Measurements from ENCODE around the gene PLD2. TPM values are rescaled to one million over a fixed set of nuclear protein-coding genes. Genes with fewer than 3 reads are reported as not detected.

The PLD2 gene
- total and polyA plus RNA-seq, 2 donors (not counting 1 experiment from before 2014, with no cell fraction given): 12.7 to 14.9 TPM

- Histone ChIP-seq H3K4me2 (ENCODE audit: extremely low read depth, insufficient read depth, low read length) (no peak overlapping the region), H2AFZ (ENCODE audit: low read length) (no peak overlapping the region), H3K27ac (ENCODE audit: insufficient read depth, low read length) (no peak overlapping the region), H3K4me1 (ENCODE audit: control insufficient read depth, extremely low read depth, insufficient read depth, low read length) (no peaks in the 10 kb centered on the region), H3K9me3 (ENCODE audit: control insufficient read depth, insufficient read depth, low read depth, low read length) (no peaks in the 10 kb centered on the region), H3K27me3 (ENCODE audit: control insufficient read depth, insufficient read depth, low read length) (peaks cover 12% of the 10 kb centered on the region), H3K4me3 (replicated peaks in 1 of 4; ENCODE audit: control extremely low read depth in 1 of 4, insufficient read depth in 1 of 4, low read depth in 3 of 4, low read length in 4 of 4) (no peak overlapping the region), H3K36me3 (ENCODE audit: control insufficient read depth, insufficient read depth, low read length) (no peaks in the 10 kb centered on the region), H3K79me2 (ENCODE audit: control insufficient read depth, insufficient read depth, low read length) (no peaks in the 10 kb centered on the region), H3K9ac (ENCODE audit: insufficient read depth, low read length) (no peak overlapping the region), H4K20me1 (ENCODE audit: control insufficient read depth, extremely low read depth, insufficient read depth, low read length) (no peaks in the 10 kb centered on the region)
- no peak for DNase-seq (ENCODE audit: low read depth in 2 of 2)
- TF ChIP-seq EZH2 (IDR thresholded peaks at IDR 0.05; ENCODE audit: low read length, missing control alignments) (no peak), CTCF (conservative IDR thresholded peaks at IDR 0.05 in 1 of 2, IDR thresholded peaks at IDR 0.05 in 1 of 2; ENCODE audit: low read depth in 1 of 2, low read length in 2 of 2) (no peak)
Observed at GRCh38 chr17:4772235-4772613, 34.7 kb upstream of the PLD2 start.

- Histone ChIP-seq H3K27me3 (ENCODE audit: control insufficient read depth, insufficient read depth, low read length) (peaks cover 9% of the 10 kb centered on the region), H3K79me2 (ENCODE audit: control insufficient read depth, insufficient read depth, low read length) (no peaks in the 10 kb centered on the region), H2AFZ (ENCODE audit: low read length) (no peak overlapping the region), H3K4me3 (replicated peaks in 1 of 4; ENCODE audit: control extremely low read depth in 1 of 4, insufficient read depth in 1 of 4, low read depth in 3 of 4, low read length in 4 of 4) (no peak overlapping the region), H4K20me1 (ENCODE audit: control insufficient read depth, extremely low read depth, insufficient read depth, low read length) (no peaks in the 10 kb centered on the region), H3K36me3 (ENCODE audit: control insufficient read depth, insufficient read depth, low read length) (no peaks in the 10 kb centered on the region), H3K4me1 (ENCODE audit: control insufficient read depth, extremely low read depth, insufficient read depth, low read length) (no peaks in the 10 kb centered on the region), H3K9ac (ENCODE audit: insufficient read depth, low read length) (no peak overlapping the region), H3K27ac (ENCODE audit: insufficient read depth, low read length) (no peak overlapping the region), H3K9me3 (ENCODE audit: control insufficient read depth, insufficient read depth, low read depth, low read length) (no peaks in the 10 kb centered on the region), H3K4me2 (ENCODE audit: extremely low read depth, insufficient read depth, low read length) (no peak overlapping the region)
- TF ChIP-seq CTCF (conservative IDR thresholded peaks at IDR 0.05 in 1 of 2, IDR thresholded peaks at IDR 0.05 in 1 of 2; ENCODE audit: low read depth in 1 of 2, low read length in 2 of 2) (no peak), EZH2 (IDR thresholded peaks at IDR 0.05; ENCODE audit: low read length, missing control alignments) (no peak)
- DNase-seq (ENCODE audit: low read depth in 2 of 2): no peak
Observed at GRCh38 chr17:4777969-4778760, 28.8 kb upstream of the PLD2 start.

GRCh38 chr17:4780325-4780955, 26.5 kb upstream of the PLD2 start:
- no peak overlapping the region for H3K4me3 ChIP-seq (replicated peaks in 1 of 4; ENCODE audit: control extremely low read depth in 1 of 4, insufficient read depth in 1 of 4, low read depth in 3 of 4, low read length in 4 of 4)
- H3K36me3 ChIP-seq (ENCODE audit: control insufficient read depth, insufficient read depth, low read length): no peaks in the 10 kb centered on the region
- no peak for DNase-seq (ENCODE audit: low read depth in 2 of 2)
- no peaks in the 10 kb centered on the region for H4K20me1 ChIP-seq (ENCODE audit: control insufficient read depth, extremely low read depth, insufficient read depth, low read length)
- no peak overlapping the region for H3K27ac ChIP-seq (ENCODE audit: insufficient read depth, low read length)
- TF ChIP-seq EZH2 (IDR thresholded peaks at IDR 0.05; ENCODE audit: low read length, missing control alignments) (no peak), CTCF (conservative IDR thresholded peaks at IDR 0.05 in 1 of 2, IDR thresholded peaks at IDR 0.05 in 1 of 2; ENCODE audit: low read depth in 1 of 2, low read length in 2 of 2) (no peak)
- H3K4me1 ChIP-seq (ENCODE audit: control insufficient read depth, extremely low read depth, insufficient read depth, low read length): no peaks in the 10 kb centered on the region
- H3K4me2 ChIP-seq (ENCODE audit: extremely low read depth, insufficient read depth, low read length): no peak overlapping the region
- no peak overlapping the region for H2AFZ ChIP-seq (ENCODE audit: low read length)
- peaks cover 3% of the 10 kb centered on the region for H3K27me3 ChIP-seq (ENCODE audit: control insufficient read depth, insufficient read depth, low read length)
- no peaks in the 10 kb centered on the region for H3K9me3 ChIP-seq (ENCODE audit: control insufficient read depth, insufficient read depth, low read depth, low read length)
- no peaks in the 10 kb centered on the region for H3K79me2 ChIP-seq (ENCODE audit: control insufficient read depth, insufficient read depth, low read length)
- H3K9ac ChIP-seq (ENCODE audit: insufficient read depth, low read length): no peak overlapping the region
